Small intestine (tissue), 7 donors: ENCODE results near the gene CCDC63. TPM values are rescaled to one million over a fixed set of nuclear protein-coding genes. Genes with fewer than 3 reads are reported as not detected.

Experiments used
- DNase-seq, 2 donors: peaks; one replicate each; pipeline versions ENCODE4 v3.0.0 to v3.0.0-alpha.2; 2013
- FAIRE-seq: peaks from 2 replicates; lab custom pipeline; 2012; peaks lifted over from hg19 to GRCh38; lab: Jason Lieb, UNC
- H3K27ac ChIP-seq, 3 donors: one replicate each; pipeline ENCODE4 v1.5.1; 2013; ENCODE audit warnings: low read length in 2 of 3, mild to moderate bottlenecking in 2 of 3, control low read depth in 1 of 3, inconsistent platforms in 1 of 3, low read depth in 1 of 3, moderate library complexity in 1 of 3
- H3K27me3 ChIP-seq, 3 donors: one replicate each; pipeline ENCODE4 v1.6.1; 2013; ENCODE audit warnings: low read length in 3 of 3, inconsistent platforms in 1 of 3; ENCODE audit not compliant: control insufficient read depth in 3 of 3, insufficient read depth in 3 of 3
- H3K36me3 ChIP-seq, 3 donors: one replicate each; pipeline ENCODE4 v1.6.1; 2013; ENCODE audit warnings: low read length in 3 of 3, inconsistent platforms in 1 of 3, low read depth in 1 of 3, mild to moderate bottlenecking in 1 of 3, moderate library complexity in 1 of 3; ENCODE audit not compliant: control insufficient read depth in 3 of 3, insufficient read depth in 2 of 3
- H3K4me1 ChIP-seq, 3 donors: one replicate each; pipeline ENCODE4 v1.6.1; 2013; ENCODE audit warnings: low read length in 2 of 3, inconsistent platforms in 1 of 3, low read depth in 1 of 3, mild to moderate bottlenecking in 1 of 3, moderate library complexity in 1 of 3; ENCODE audit not compliant: control insufficient read depth in 3 of 3, insufficient read depth in 2 of 3
- H3K4me3 ChIP-seq, 3 donors: one replicate each; pipeline ENCODE4 v1.5.1; 2013; ENCODE audit warnings: low read length in 3 of 3, control low read depth in 1 of 3, inconsistent platforms in 1 of 3, low read depth in 1 of 3, mild to moderate bottlenecking in 1 of 3, moderate library complexity in 1 of 3
- H3K9me3 ChIP-seq, 2 donors: one replicate each; pipeline ENCODE4 v1.6.1; 2013; ENCODE audit warnings: low read depth in 1 of 2, low read length in 1 of 2; ENCODE audit not compliant: control insufficient read depth in 2 of 2, insufficient read depth in 1 of 2
- WGBS, 3 donors: extraction: QIAGEN DNeasy Blood & Tissue Kit; methylation state at CpG; one replicate each; pipeline ENCODE4 v1.1.7; 2013; 5-methylcytosine and 5-hydroxymethylcytosine counted together
- polyA plus RNA-seq, 4 donors: library from polyadenylated mRNA; stranded (reverse) in 3 of 4; unstranded in 1 of 4; fragments of 200-250 nt in 3 of 4; fragments of 120-200 nt in 1 of 4; gene quantifications; one replicate each; pipeline versions ENCODE4 v1.2.1 to v1.2.3, GENCODE V29; 2013
- donor health status: healthy with polysubstance abuse.
- donor health status: control.
- donor health status: control.
- donor health status: Bipolar disorder and iron deficiency.
- donor health status: healthy.

Gene CCDC63
- polyA plus RNA-seq, 4 donors, result not detected

DNA sequence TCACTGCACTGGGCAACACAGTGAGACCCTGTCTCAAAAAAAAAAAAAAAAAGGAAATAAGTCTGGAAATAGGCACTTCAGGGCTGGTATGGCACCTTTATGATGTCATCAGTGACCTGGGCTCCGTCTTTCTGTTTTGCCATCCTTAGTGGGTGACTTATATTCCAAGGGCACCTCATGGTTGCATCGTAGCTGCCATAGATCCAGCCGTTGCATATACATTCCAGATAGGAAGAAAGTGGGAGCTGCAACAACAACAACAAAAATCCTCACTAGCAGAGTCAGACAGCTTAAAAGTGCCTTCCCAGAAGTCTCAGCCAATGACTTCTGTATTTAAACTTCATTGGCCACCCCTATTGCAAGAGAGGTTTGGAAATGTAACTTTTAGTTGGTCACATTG is 47.2 kb downstream of the CCDC63 start:
- 82 to 89% (median 83%) methylated on average over 3 of the region's 3 CpGs for WGBS, 3 donors
- Histone ChIP-seq H3K36me3 (no peaks in the 10 kb centered on the region), H3K27ac (no peak overlapping the region), H3K9me3 (peaks cover 0 to 4% of the 10 kb centered on the region in 2 donors), H3K4me3 (no peak overlapping the region), H3K27me3 (peaks cover 0 to 3% (median 0%) of the 10 kb centered on the region in 3 donors), H3K4me1 (no peaks in the 10 kb centered on the region)
- DNase-seq (no peak), FAIRE-seq (no peak)

DNA sequence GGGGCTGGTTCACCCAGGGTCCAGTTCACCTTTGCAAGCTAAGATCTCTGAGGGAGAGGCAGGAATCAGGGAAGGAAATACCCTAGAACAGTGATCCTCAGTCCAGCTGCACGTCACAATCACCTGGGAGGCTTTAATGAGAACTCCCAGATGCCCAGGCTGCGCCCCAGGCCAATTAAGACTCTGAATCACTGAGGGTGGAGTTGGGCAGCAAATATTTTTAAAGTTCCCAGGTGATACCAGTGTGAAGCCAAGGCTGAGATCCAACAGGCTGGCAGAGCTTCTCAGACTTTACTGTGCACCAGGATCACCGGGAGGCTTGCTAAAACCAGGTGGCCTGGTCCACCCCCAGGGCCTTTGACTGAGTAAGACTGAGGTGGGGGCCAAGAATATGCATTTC is 49.8 kb downstream of the CCDC63 start:
- Histone ChIP-seq H3K4me1 (no peaks in the 10 kb centered on the region), H3K27ac (no peak overlapping the region), H3K36me3 (no peaks in the 10 kb centered on the region), H3K27me3 (peaks cover 0 to 3% (median 0%) of the 10 kb centered on the region in 3 donors), H3K9me3 (peaks cover 0 to 4% of the 10 kb centered on the region in 2 donors), H3K4me3 (no peak overlapping the region)
- WGBS, 3 donors, result 4 to 56% (median 35%) methylated on average over 3 of the region's 3 CpGs
- no peak for FAIRE-seq
- peak in 1 of 2 donors; percentile 34 for DNase-seq

DNA sequence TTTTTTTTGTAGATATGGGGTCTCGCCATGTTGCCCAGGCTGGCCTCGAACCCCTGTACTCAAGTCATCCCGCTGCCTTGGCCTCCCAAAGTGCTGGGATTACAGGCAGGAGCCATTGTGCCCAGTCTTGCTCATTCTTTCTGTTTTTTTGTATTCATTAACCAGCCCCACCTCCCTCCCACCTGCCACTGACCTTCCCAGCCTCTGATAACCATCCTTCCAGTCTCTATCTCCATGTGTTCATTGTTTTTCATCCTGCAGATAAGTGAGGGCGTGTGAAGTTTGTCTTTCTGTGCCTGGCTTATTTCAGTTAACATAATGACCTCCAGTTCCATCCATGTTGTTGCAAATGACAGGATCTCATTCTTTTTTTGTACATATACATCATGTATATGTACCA is 54.6 kb downstream of the CCDC63 start:
- H3K36me3 ChIP-seq, result no peaks in the 10 kb centered on the region
- H3K27ac ChIP-seq, result no peak overlapping the region
- FAIRE-seq (no peak), DNase-seq (peak in 1 of 2 donors; percentile 30)
- H3K9me3 ChIP-seq, result peaks cover 0 to 2% of the 10 kb centered on the region in 2 donors
- H3K27me3 ChIP-seq, result no peaks in the 10 kb centered on the region
- no peaks in the 10 kb centered on the region for H3K4me1 ChIP-seq
- WGBS, 3 donors, result 51 to 72% (median 66%) methylated on average over 4 of the region's 4 CpGs
- H3K4me3 ChIP-seq, result no peak overlapping the region

DNA sequence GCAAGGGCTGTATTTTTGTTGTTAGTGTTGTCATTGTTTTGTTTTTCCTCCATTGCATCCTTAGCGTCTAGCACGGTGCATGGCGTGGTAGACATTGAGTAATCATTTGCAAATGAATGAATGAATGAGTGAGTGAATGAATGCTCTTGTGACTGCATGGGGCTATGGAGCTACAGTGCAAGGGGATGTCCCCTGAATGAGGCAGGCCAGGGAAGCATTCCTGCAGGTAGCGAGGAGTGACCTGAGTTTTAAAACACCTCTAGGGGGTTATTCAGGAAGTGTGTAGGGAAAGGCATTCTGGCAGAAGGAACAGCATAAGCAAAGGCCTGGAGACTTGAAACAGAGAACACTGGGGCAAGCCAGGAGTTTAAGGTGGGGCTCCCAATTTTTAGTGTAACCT is 56.7 kb downstream of the CCDC63 start:
- DNase-seq (no peak), FAIRE-seq (no peak)
- no peak overlapping the region for H3K27ac ChIP-seq
- no peaks in the 10 kb centered on the region for H3K4me1 ChIP-seq
- no peaks in the 10 kb centered on the region for H3K36me3 ChIP-seq
- peaks cover 0 to 2% of the 10 kb centered on the region in 2 donors for H3K9me3 ChIP-seq
- H3K4me3 ChIP-seq, result no peak overlapping the region
- WGBS, 3 donors, result 93 to 94% (median 94%) methylated on average over 4 of the region's 4 CpGs
- no peaks in the 10 kb centered on the region for H3K27me3 ChIP-seq

DNA sequence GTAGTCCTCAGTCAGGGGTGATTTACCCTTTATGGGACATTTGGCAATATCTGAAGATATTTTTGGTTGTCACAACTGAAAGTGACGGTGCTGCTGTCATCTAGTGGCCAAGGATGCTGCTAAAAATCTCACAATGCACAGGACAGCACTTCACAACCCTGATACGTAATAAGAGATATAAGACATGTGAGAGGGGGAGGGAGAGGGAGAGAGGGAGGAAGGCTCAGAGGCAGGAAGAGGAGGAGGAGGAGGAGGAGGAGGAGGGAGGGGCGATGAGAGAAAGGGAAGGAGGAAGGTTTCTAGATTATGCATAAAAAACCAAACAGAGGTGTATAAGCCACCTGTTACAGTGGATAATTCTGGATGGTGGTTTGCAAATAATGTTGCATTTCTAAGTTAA is 59.3 kb downstream of the CCDC63 start:
- Histone ChIP-seq H3K4me3 (no peak overlapping the region), H3K27me3 (no peaks in the 10 kb centered on the region), H3K36me3 (no peaks in the 10 kb centered on the region), H3K27ac (no peak overlapping the region), H3K9me3 (peaks cover 0 to 2% of the 10 kb centered on the region in 2 donors), H3K4me1 (no peaks in the 10 kb centered on the region)
- DNase-seq (no peak), FAIRE-seq (no peak)
- 26 to 41% (median 37%) methylated on average over 3 of the region's 3 CpGs for WGBS, 3 donors

DNA sequence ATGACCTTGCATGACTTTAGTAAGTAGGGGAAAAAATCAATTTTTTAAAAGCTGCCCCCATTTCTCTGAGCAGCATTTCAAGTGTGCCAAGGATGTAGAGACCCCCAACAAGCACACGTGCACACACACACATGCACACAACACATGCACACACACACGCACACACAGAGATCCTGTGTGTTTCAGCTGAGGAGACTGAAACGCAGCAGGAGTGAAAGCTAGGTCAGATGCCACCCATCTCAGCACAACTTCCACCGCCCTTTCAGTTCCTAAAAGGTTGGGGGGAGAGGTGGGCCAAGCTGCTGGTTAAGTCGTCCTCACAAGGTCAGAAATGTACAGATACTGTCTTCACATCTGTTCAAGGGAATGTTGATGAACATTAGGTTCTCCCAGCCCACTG is 59.7 kb downstream of the CCDC63 start:
- no peak overlapping the region for H3K27ac ChIP-seq
- H3K27me3 ChIP-seq, result no peaks in the 10 kb centered on the region
- H3K4me3 ChIP-seq, result no peak overlapping the region
- no peaks in the 10 kb centered on the region for H3K4me1 ChIP-seq
- no peak for FAIRE-seq
- no peaks in the 10 kb centered on the region for H3K36me3 ChIP-seq
- WGBS, 3 donors, result 67 to 74% (median 72%) methylated on average over 5 of the region's 5 CpGs
- peaks cover 0 to 2% of the 10 kb centered on the region in 2 donors for H3K9me3 ChIP-seq
- no peak for DNase-seq

DNA sequence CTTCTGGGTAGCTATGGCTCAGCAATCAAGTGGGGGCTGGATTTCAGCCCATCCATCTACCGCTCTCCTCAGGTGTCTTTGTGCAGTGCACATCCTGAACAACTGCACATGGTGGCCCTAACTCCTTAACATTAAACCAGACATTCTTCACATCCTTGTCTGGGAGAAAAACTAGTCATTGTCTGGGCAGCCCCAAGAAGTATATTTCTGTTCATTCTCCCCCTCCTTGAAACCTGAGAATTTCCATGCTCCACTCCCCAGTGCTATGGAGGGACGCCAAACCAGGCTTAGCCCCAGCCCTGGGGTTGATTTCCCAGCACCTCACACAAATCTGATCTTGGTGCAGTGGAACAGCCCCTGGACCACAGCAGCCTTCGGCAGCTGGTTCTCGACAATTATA is 60.2 kb downstream of the CCDC63 start:
- Histone ChIP-seq H3K4me3 (no peak overlapping the region), H3K4me1 (no peaks in the 10 kb centered on the region), H3K27ac (no peak overlapping the region), H3K36me3 (no peaks in the 10 kb centered on the region), H3K27me3 (no peaks in the 10 kb centered on the region), H3K9me3 (peaks cover 0 to 2% of the 10 kb centered on the region in 2 donors)
- 83 to 89% (median 85%) methylated on average over 4 of the region's 4 CpGs for WGBS, 3 donors
- FAIRE-seq, result no peak
- DNase-seq, result no peak

DNA sequence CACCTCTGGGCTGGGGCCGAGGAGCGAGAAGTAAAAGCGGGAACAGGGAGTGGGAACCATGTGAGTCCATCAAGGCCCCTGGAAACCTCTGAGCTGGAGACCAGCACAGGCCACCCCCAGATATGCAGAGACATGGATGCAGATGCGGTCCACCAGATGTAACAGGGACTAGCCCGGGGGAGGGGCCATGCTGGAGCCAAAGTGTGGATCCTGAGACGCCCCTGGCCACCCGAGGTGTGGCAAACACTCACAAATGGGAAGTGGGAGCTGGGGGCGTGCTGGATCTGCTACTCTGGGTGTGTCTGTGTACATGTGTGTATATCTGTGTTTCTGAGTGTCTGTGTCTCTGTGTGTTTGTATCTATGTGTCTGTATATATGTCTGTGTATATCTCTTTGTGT is 60.8 kb downstream of the CCDC63 start:
- WGBS, 3 donors, result 61 to 69% (median 65%) methylated on average over 8 of the region's 8 CpGs
- Histone ChIP-seq H3K4me3 (no peak overlapping the region), H3K36me3 (no peaks in the 10 kb centered on the region), H3K9me3 (peaks cover 0 to 2% of the 10 kb centered on the region in 2 donors), H3K27me3 (no peaks in the 10 kb centered on the region), H3K4me1 (no peaks in the 10 kb centered on the region), H3K27ac (no peak overlapping the region)
- DNase-seq (no peak), FAIRE-seq (no peak)
